ENCODE measurements around the gene CHST11.

Gene CHST11

DNA sequence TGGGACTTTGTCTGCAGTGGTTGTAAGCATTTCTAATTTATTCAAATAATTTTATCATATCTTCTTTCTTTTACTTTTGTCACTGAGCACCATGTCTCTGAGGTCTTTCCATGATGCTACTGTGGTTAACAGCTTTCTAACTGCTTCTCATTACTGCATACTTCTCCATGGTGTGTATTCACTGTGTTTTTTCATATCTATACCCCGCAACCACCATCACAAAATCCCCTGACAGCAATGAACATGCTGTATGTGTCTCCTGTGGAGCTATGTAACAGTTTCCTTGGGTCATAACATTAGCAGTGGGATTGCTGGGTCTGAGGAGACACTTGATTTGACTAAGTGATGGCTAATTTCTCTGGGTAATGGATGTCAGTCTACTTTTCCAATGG, 29.2 kb upstream of the CHST11 start:
- TF ChIP-seq, protein P1, sequence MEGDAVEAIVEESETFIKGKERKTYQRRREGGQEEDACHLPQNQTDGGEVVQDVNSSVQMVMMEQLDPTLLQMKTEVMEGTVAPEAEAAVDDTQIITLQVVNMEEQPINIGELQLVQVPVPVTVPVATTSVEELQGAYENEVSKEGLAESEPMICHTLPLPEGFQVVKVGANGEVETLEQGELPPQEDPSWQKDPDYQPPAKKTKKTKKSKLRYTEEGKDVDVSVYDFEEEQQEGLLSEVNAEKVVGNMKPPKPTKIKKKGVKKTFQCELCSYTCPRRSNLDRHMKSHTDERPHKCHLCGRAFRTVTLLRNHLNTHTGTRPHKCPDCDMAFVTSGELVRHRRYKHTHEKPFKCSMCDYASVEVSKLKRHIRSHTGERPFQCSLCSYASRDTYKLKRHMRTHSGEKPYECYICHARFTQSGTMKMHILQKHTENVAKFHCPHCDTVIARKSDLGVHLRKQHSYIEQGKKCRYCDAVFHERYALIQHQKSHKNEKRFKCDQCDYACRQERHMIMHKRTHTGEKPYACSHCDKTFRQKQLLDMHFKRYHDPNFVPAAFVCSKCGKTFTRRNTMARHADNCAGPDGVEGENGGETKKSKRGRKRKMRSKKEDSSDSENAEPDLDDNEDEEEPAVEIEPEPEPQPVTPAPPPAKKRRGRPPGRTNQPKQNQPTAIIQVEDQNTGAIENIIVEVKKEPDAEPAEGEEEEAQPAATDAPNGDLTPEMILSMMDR (conservative IDR thresholded peaks at IDR 0.05; ENCODE audit: low read depth, low read length), result no peak
- no peak overlapping the region for H3K4me3 ChIP-seq (ENCODE audit: low read length)
- no peak for DNase-seq (ENCODE audit: low read depth)

DNA sequence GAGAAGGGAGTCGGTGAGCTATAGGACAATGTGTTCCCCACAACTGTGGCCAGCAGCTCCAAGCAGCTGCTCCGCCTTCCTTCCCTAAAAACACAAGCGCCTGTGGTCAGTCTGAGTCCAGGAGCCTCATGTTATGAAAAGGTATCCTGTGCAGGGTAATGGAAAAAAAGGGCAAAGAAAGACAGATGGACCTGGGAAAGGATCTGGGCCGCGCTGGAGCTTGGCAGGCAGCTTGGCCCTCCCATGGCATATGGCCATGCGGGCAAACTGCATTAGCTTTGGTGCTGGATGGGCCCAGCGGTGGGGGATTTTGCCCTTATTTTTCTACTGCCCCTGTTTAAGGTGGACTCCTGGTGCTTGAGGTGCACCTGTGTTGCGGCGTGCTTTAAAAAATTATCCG, 23.7 kb upstream of the CHST11 start:
- no peak for DNase-seq (ENCODE audit: low read depth)
- TF ChIP-seq, protein P1 (conservative IDR thresholded peaks at IDR 0.05; ENCODE audit: low read depth, low read length), result no peak
- H3K4me3 ChIP-seq (ENCODE audit: low read length), result no peak overlapping the region

DNA sequence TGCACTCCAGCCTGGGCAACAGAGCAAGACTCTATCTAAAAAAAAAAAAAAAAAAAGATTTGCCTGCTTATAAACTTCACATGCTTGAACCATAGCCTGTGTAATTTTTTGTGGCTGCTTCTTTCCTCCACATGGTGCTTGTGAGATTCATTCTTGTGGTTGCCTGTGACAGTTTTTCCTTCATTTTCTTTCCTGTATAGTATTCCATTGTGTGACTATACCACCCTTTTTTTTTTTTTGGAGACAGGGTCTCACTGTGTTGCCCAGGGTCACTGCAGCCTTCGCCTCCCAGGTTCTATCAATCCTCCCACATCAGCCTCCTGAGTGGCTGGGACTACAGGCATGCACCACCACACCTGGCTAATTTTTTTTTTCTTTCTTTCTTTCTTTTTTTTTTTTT, 22.6 kb upstream of the CHST11 start:
- TF ChIP-seq, protein P1 (conservative IDR thresholded peaks at IDR 0.05; ENCODE audit: low read depth, low read length), result no peak
- H3K4me3 ChIP-seq (ENCODE audit: low read length), result no peak overlapping the region
- DNase-seq (ENCODE audit: low read depth), result no peak

DNA sequence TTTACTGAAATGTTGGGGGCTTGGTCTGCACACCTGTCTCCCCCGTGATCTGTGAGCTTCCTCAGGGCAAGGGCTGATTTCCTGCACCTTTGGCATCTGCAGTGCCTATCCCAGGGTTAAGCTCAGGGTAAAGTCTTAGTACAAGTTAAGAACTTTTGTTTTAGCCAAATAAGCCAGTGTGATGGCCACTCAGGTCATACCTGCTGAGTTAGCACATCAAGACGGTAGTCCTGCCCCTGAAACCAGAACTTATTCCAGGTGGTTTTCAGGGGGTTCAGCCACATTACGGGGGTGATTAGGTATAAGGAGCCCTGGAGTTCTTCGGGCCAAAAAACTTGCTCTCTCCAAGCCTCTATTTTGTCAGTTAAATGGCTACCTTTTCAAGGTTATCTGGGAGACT, 21.6 kb upstream of the CHST11 start:
- DNase-seq (ENCODE audit: low read depth), result no peak
- H3K4me3 ChIP-seq (ENCODE audit: low read length), result no peak overlapping the region
- TF ChIP-seq, protein P1 (conservative IDR thresholded peaks at IDR 0.05; ENCODE audit: low read depth, low read length), result no peak

DNA sequence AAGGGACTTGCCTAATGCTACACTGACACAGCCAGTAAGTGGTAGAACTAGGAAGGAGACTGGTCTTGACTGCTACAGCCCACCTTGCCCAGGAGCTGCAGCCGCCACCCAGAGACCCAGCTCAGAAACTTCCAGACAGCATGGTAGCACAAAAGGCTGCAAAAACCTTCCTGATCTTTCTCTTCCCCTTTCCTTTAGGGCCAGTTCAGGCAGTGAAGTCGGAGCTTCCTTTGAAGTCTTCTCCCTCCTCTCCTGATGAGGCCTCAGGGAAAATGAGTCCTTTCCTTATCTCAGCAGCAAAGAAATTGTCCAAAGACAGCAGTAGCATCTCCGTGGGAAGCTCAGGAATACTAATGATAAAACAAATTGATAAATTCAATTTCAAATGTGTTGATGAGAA, 21.0 kb upstream of the CHST11 start:
- DNase-seq (ENCODE audit: low read depth), result no peak
- H3K4me3 ChIP-seq (ENCODE audit: low read length), result no peak overlapping the region
- TF ChIP-seq, protein P1 (conservative IDR thresholded peaks at IDR 0.05; ENCODE audit: low read depth, low read length), result no peak

DNA sequence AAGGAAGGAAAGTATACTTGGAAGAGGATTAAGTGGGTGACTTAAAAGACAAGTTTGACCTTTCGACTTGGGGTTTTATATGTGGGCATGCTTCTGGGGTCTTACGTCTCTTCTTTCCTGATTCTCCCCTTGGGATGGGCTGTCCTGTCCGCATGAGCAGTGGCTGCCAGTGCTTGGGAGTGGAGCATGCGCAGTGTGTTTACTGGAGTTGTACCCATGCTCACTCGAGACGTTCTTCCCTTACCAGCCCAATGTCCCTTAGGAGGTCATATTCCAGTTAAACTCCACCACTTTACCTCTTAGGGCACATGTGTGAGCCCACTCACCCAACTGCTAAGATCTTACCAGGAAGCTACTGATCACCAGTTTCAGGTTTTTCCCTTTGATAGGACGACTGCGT, 20.0 kb upstream of the CHST11 start:
- TF ChIP-seq, protein P1 (conservative IDR thresholded peaks at IDR 0.05; ENCODE audit: low read depth, low read length), result no peak
- H3K4me3 ChIP-seq (ENCODE audit: low read length), result no peak overlapping the region
- DNase-seq (ENCODE audit: low read depth), result no peak

DNA sequence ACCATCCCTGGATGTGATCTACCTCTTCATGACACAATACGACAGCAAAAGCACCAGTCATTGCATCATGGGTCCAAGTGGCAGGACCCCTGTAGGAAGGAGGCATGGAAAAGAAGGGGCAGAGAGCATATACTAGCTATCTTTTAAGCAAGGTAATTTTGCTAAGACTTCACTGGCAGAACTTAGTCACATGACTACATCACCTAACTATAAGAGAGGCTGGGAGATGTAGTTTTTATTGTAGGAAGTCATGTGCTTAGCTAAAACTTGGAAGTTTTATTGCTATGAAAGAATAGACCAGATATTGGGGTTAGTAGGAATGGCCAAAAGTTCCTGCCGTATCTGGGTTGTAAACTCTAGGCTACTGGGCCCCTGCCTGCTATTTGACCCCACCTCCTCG, 18.6 kb upstream of the CHST11 start:
- DNase-seq (ENCODE audit: low read depth), result no peak

More for the DNA sequence above, 18.6 kb upstream of the CHST11 start:
- TF ChIP-seq, protein P1 (conservative IDR thresholded peaks at IDR 0.05; ENCODE audit: low read depth, low read length), result no peak
- H3K4me3 ChIP-seq (ENCODE audit: low read length), result no peak overlapping the region

Data from retinal pigment epithelial cell (primary cell).